SU-DHL-6 (cell line): ENCODE data around the gene CHD9NB.
A peak's percentile ranks its signal among the peaks of the same experiment; 100 is the strongest.

Experiments used
- H2AFZ ChIP-seq: fragments of 200-600 bp; sonication (generic); 2 replicates; pipeline ENCODE4 v1.6.1; 2014; ENCODE audit warnings: low read depth, mild to moderate bottlenecking, moderate library complexity, mixed read lengths, antibody characterized with exemption, low read length; ENCODE audit not compliant: severe bottlenecking
- H3F3A ChIP-seq: fragments of 200-600 bp; shearing (Covaris generic); 2 replicates; pipeline ENCODE4 v1.6.0; 2016; ENCODE audit warnings: antibody characterized with exemption, mild to moderate bottlenecking; ENCODE audit not compliant: insufficient read depth
- H3K27ac ChIP-seq: fragments of 200-600 bp; sonication (generic); 2 replicates; pipeline ENCODE4 v1.5.1; 2016; ENCODE audit warnings: low read depth, mild to moderate bottlenecking, low read length, moderate library complexity, mixed read lengths
- H3K27me3 ChIP-seq: fragments of 200-600 bp; sonication (generic), shearing (Covaris generic); 2 replicates; pipeline ENCODE4 v1.6.0; 2014; ENCODE audit warnings: mild to moderate bottlenecking, low read length
- H3K36me3 ChIP-seq: fragments of 200-600 bp; sonication (generic); 2 replicates; pipeline ENCODE4 v1.6.1; 2014; ENCODE audit warnings: mild to moderate bottlenecking, low read length, mixed read lengths
- H3K4me2 ChIP-seq: fragments of 300-600, 200-600 bp; shearing (Covaris generic), sonication (generic); 2 replicates; pipeline ENCODE4 v1.6.0; 2014; ENCODE audit warnings: low read length, low read depth, mild to moderate bottlenecking; ENCODE audit not compliant: poor library complexity, severe bottlenecking
- H3K4me3 ChIP-seq: fragments of 200-600 bp; sonication (generic); 2 replicates; pipeline ENCODE4 v1.5.1; 2014; ENCODE audit warnings: antibody characterized with exemption, low read length, mild to moderate bottlenecking, mixed read lengths; ENCODE audit not compliant: insufficient read depth, poor library complexity, severe bottlenecking
- H3K79me2 ChIP-seq: fragments of 200-600 bp; sonication (generic); 2 replicates; pipeline ENCODE4 v1.6.1; 2014; ENCODE audit warnings: mild to moderate bottlenecking, low read length, moderate library complexity; ENCODE audit not compliant: insufficient read depth
- H3K9ac ChIP-seq: fragments of 200-600 bp; sonication (generic); 2 replicates; pipeline ENCODE4 v1.7.0; 2014; ENCODE audit warnings: mild to moderate bottlenecking, low read length
- H3K9me2 ChIP-seq: fragments of 200-600 bp; sonication (generic); replicated peaks from 2 replicates; pipeline ENCODE4 v1.6.1; 2014; ENCODE audit warnings: low read length; ENCODE audit not compliant: insufficient read depth
- H3K9me3 ChIP-seq: fragments of 200-600 bp; sonication (generic); 2 replicates; pipeline ENCODE4 v1.6.1; 2014; ENCODE audit warnings: low read length, mixed read lengths; ENCODE audit not compliant: insufficient read depth
- H4K20me1 ChIP-seq: fragments of 200-600 bp; sonication (generic); 2 replicates; pipeline ENCODE4 v1.6.1; 2014; ENCODE audit warnings: low read depth, mild to moderate bottlenecking, antibody characterized with exemption, low read length, moderate library complexity, mixed read lengths
- EZH2phosphoT487 ChIP-seq: fragments of 200-600 bp; sonication (generic), shearing (Covaris generic); conservative IDR thresholded peaks from 2 replicates; pipeline ENCODE4 v1.6.1; 2018; ENCODE audit warnings: mild to moderate bottlenecking, antibody characterized with exemption, low read length, moderate library complexity, mixed read lengths
- TF ChIP-seq, protein P1 (sequence below): fragments of 200-600 bp; sonication (generic); IDR thresholded peaks from one replicate; pipeline ENCODE4 v1.5.1; 2017; ENCODE audit warnings: antibody characterized with exemption, mild to moderate bottlenecking, low read length, moderate library complexity; ENCODE audit not compliant: insufficient read depth, poor library complexity, severe bottlenecking

Gene CHD9NB

DNA sequence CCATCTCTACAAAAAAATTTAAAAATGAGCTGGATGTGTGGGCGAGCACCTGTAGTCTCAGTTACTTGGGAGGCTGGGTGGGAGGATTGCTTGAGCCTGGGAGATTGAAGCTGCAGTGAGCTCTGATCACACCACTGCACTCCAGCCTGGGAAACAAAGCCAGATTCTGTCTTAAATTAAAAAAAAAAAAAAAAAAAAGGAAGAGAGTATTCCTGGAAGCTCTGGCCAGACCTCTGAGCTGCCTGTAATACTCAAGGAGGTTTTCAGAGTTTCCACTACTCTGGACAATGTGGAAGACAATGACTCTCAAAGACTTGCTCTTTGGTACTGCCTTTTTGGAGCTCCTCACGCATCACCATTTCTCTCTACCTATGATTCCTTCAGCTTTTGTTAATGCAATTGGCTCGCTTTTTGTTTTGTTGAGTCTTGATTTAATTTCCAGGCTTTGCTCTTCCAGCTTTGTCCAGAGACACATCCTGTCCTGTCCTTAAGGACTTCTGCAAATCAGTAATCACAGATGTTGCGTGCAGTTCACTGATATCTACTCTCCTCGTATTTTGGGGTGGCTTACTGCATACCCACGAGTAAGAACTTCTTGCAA lies 12.9 kb upstream of the CHD9NB start:
- H3K79me2 ChIP-seq, result peaks cover 61% of the 10 kb centered on the region
- H4K20me1 ChIP-seq, result no peaks in the 10 kb centered on the region
- H3K27ac ChIP-seq, result no peak overlapping the region
- TF ChIP-seq, protein P1, sequence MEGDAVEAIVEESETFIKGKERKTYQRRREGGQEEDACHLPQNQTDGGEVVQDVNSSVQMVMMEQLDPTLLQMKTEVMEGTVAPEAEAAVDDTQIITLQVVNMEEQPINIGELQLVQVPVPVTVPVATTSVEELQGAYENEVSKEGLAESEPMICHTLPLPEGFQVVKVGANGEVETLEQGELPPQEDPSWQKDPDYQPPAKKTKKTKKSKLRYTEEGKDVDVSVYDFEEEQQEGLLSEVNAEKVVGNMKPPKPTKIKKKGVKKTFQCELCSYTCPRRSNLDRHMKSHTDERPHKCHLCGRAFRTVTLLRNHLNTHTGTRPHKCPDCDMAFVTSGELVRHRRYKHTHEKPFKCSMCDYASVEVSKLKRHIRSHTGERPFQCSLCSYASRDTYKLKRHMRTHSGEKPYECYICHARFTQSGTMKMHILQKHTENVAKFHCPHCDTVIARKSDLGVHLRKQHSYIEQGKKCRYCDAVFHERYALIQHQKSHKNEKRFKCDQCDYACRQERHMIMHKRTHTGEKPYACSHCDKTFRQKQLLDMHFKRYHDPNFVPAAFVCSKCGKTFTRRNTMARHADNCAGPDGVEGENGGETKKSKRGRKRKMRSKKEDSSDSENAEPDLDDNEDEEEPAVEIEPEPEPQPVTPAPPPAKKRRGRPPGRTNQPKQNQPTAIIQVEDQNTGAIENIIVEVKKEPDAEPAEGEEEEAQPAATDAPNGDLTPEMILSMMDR, result no peak
- TF ChIP-seq EZH2phosphoT487, result no peak
- no peaks in the 10 kb centered on the region; the same call in 1 of the 2 replicates for H3K36me3 ChIP-seq
- H3K9me3 ChIP-seq, result no peaks in the 10 kb centered on the region
- no peaks in the 10 kb centered on the region for H3K27me3 ChIP-seq
- no peak overlapping the region for H3K4me3 ChIP-seq
- peaks cover 17% of the 10 kb centered on the region for H3F3A ChIP-seq
- no peak overlapping the region for H3K9ac ChIP-seq
- no peak overlapping the region for H3K4me2 ChIP-seq
- H3K9me2 ChIP-seq, result no peaks in the 10 kb centered on the region
- H2AFZ ChIP-seq, result no peak overlapping the region

DNA sequence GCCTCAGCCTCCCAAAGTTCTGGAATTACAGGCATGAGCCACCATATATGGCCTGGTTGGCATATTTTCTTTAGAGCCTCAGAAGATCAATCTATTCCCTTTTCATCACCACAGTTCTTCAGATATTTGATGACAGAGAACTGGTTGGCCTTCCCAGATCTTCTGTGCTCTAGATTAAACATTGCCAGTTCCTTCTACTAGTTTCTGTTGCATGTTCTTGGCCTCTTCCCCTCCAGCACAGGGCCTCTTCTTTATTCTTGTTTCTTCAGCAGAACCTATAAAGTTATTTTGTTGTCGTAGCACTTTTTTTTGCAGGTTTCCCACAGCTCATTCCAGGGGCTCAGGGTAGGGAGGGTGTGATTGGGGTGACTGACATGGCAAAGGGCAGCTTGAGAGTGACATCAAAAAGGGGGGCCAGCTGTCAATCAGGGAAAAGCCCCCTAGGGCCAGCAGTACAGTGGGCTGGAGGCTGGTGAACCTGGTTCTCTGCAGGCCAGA lies 11.4 kb upstream of the CHD9NB start:
- peaks cover 67% of the 10 kb centered on the region for H3K79me2 ChIP-seq
- no peak overlapping the region for H3K27ac ChIP-seq
- no peak overlapping the region for H2AFZ ChIP-seq
- H3K9me2 ChIP-seq, result no peaks in the 10 kb centered on the region
- no peak overlapping the region for H3K9ac ChIP-seq
- no peak overlapping the region for H3K4me3 ChIP-seq
- H3K27me3 ChIP-seq, result no peaks in the 10 kb centered on the region
- no peak for TF ChIP-seq EZH2phosphoT487
- TF ChIP-seq, protein P1, result no peak
- H3K4me2 ChIP-seq, result no peak overlapping the region
- H3F3A ChIP-seq, result peaks cover 17% of the 10 kb centered on the region
- no peaks in the 10 kb centered on the region for H4K20me1 ChIP-seq
- H3K36me3 ChIP-seq, result no peaks in the 10 kb centered on the region
- no peaks in the 10 kb centered on the region for H3K9me3 ChIP-seq

DNA sequence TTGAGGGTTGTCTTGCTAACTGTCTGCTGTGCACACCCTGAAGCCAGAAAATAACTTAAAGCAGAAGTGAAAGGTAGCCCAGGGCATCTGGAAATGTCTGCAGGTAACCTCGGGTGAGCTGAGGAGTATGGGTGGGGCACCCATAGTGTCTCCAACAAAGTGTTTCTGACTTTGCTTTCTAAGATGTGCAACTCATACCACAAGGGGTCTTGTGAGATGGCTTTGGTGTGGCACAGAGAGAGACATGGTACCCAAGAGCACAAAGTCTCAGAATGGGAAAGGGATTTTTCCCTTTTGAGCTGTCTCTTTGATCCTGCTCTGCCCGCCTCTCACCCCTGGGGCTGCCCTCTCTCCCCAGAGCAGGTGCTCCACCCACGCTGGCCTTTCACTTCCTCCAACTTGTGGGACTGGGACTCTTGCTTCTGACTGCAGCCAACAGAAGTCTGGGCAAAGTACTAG lies 9.0 kb upstream of the CHD9NB start:
- H3K9me2 ChIP-seq, result no peaks in the 10 kb centered on the region
- H3K4me3 ChIP-seq, result no peak overlapping the region
- no peaks in the 10 kb centered on the region for H3K27me3 ChIP-seq
- peak overlapping the region; percentile 13; the same call in 1 of the 2 replicates for H3K9ac ChIP-seq
- peak overlapping the region; percentile 72 for H3K27ac ChIP-seq
- no peaks in the 10 kb centered on the region for H3K36me3 ChIP-seq
- peak overlapping the region; percentile 48 for H3K4me2 ChIP-seq
- H2AFZ ChIP-seq, result no peak overlapping the region
- no peaks in the 10 kb centered on the region for H3K9me3 ChIP-seq
- no peak for TF ChIP-seq EZH2phosphoT487
- TF ChIP-seq, protein P1, result no peak
- peaks cover 69% of the 10 kb centered on the region for H3K79me2 ChIP-seq
- H4K20me1 ChIP-seq, result no peaks in the 10 kb centered on the region
- H3F3A ChIP-seq, result peaks cover 14% of the 10 kb centered on the region
